ENCODE measurements around the gene SLC7A4. TPM values are rescaled to one million over a fixed set of nuclear protein-coding genes. Genes with fewer than 3 reads are reported as not detected.
A peak's percentile ranks its signal among the peaks of the same experiment; 100 is the strongest.

The SLC7A4 gene
- total and polyA plus RNA-seq, 10 of the 15 experiments (the other 5 are each of a cell fraction or from before 2014, with no cell fraction given), result 0.06 to 0.25 (median 0.14) TPM; not detected in 6

DNA sequence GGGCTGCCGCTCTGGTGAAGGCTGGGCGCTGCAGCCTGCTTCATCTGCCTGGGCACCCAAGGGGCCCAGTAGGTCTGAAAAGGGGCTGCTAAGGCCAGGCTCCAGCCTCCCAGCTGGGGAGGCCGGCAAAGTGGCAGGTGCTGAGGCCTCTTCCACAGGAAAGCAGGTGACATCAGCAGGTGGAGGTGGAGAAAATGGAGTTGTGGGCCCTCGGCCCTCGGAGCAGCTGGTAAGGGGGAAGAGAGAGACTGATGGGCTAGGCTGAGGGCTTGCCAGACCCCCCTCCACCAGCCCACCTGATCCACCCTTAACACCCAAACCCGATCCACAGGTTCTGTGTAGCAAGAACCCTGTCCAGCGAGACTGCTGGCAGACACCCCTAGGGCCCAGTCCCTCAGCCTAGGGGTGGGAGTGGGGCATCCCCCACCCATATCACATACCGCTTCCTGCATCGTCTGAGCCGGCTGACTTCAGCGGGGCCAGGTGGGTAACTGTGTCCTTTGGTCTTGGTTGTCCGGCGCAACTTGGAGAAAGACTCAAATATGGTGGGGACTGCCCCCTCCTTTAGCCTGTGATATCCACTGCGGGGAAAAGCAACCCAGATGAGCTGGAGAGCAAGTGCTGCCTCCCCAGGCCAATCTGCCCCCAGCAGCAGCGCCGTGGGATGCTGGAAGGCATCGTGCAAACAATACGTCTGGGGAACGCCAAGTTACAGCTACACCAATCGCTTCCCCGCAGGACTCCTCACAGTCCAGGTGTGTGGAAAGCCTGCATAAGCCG is 32.0 kb downstream of the SLC7A4 start (continued):
- TF ChIP-seq, protein P1, sequence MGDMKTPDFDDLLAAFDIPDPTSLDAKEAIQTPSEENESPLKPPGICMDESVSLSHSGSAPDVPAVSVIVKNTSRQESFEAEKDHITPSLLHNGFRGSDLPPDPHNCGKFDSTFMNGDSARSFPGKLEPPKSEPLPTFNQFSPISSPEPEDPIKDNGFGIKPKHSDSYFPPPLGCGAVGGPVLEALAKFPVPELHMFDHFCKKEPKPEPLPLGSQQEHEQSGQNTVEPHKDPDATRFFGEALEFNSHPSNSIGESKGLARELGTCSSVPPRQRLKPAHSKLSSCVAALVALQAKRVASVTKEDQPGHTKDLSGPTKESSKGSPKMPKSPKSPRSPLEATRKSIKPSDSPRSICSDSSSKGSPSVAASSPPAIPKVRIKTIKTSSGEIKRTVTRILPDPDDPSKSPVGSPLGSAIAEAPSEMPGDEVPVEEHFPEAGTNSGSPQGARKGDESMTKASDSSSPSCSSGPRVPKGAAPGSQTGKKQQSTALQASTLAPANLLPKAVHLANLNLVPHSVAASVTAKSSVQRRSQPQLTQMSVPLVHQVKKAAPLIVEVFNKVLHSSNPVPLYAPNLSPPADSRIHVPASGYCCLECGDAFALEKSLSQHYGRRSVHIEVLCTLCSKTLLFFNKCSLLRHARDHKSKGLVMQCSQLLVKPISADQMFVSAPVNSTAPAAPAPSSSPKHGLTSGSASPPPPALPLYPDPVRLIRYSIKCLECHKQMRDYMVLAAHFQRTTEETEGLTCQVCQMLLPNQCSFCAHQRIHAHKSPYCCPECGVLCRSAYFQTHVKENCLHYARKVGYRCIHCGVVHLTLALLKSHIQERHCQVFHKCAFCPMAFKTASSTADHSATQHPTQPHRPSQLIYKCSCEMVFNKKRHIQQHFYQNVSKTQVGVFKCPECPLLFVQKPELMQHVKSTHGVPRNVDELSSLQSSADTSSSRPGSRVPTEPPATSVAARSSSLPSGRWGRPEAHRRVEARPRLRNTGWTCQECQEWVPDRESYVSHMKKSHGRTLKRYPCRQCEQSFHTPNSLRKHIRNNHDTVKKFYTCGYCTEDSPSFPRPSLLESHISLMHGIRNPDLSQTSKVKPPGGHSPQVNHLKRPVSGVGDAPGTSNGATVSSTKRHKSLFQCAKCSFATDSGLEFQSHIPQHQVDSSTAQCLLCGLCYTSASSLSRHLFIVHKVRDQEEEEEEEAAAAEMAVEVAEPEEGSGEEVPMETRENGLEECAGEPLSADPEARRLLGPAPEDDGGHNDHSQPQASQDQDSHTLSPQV (IDR thresholded peaks at IDR 0.05), result no peak
- TF ChIP-seq, protein P2, sequence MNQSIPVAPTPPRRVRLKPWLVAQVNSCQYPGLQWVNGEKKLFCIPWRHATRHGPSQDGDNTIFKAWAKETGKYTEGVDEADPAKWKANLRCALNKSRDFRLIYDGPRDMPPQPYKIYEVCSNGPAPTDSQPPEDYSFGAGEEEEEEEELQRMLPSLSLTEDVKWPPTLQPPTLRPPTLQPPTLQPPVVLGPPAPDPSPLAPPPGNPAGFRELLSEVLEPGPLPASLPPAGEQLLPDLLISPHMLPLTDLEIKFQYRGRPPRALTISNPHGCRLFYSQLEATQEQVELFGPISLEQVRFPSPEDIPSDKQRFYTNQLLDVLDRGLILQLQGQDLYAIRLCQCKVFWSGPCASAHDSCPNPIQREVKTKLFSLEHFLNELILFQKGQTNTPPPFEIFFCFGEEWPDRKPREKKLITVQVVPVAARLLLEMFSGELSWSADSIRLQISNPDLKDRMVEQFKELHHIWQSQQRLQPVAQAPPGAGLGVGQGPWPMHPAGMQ (IDR thresholded peaks at IDR 0.05; ENCODE audit: borderline replicate concordance), result no peak

DNA sequence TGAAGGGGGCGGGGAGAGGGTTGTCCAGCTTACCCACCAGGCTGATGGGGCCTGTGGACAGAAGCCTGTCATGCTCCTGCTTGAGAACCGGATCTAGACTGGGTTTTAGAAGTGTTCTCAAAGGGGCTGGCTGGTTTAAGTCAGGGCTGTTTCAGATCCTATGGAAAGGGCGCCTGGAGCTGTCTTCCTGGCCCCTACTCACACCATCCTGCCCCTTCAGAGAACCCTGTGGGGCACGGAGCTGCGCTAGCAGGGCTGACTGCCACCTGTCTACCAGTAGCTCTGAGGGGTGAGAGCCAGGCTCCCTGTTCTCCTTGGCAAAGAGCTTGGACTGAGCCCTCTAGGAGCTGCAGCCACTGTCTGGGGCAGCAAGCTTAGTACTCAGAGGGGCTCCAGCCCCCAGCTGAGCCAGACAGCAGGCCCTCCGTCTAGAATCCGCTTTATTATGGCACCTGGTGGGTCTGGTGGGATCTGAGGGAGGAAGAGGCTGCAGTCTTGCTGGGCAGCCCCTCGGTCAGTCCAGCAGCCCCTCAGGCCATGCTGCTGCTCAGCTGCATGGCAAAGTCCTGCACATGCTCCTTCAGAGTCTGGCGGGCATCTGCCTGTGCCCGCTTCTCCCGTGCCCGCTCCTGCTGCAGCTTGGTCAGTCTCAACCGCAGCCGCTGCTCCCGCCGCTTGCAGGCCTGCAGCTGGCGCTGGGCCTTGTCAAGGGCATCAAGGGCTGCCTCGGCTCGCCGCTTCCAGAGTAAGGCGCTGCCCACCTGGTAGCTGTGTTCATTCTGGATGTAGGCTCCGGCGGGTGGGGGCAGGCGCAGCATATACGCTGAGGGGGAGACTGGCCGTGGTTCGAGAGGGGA is 32.8 kb downstream of the SLC7A4 start:
- peaks cover 2 to 4% of the 10 kb centered on the region in 2 experiments; a peak in 1 of 4 replicates for H3K36me3 ChIP-seq (ENCODE audit: control insufficient read depth in 2 of 2, insufficient read depth in 2 of 2, low read length in 1 of 2)
- no peaks in the 10 kb centered on the region for H4K20me1 ChIP-seq (ENCODE audit: control insufficient read depth, insufficient read depth)
- SMC1A ChIA-PET (ENCODE audit: uncharacterized antibody, unreplicated experiment), result no interaction called here
- CTCF ChIA-PET, result interaction anchor here (1.8 kb wide), 1 partner anchor 18 kb away, joined by 11 read pairs; the partner anchor contains the start of gene LZTR1
- H3K4me3 ChIP-seq, result no peak overlapping the region
- H3K4me2 ChIP-seq (ENCODE audit: control insufficient read depth, insufficient read depth), result peak overlapping the region; percentile 90
- RAD21 ChIA-PET (ENCODE audit: unreplicated experiment), result no interaction called here
- DNase-seq (ENCODE audit: low read depth, low spot score), result no peak
- POLR2A ChIA-PET, result interaction anchor here (1.1 kb wide), 1 partner anchor 10 kb away, joined by 3 read pairs; no protein-coding TSS in a partner anchor
- H3K9me3 ChIP-seq (replicated peaks; ENCODE audit: control insufficient read depth, insufficient read depth, low read length), result no peaks in the 10 kb centered on the region
- WGBS (ENCODE audit: insufficient coverage, insufficient replicate concordance, low lambda C conversion rate, missing lambda C conversion rate), result 97% methylated on average over 27 of the region's 27 CpGs
- intact Hi-C loops (cut with micrococcal nuclease; ENCODE audit: unreplicated experiment), result no loop called here
- no peak overlapping the region for H2AFZ ChIP-seq (ENCODE audit: control insufficient read depth, low read depth, low read length)
- H3K9ac ChIP-seq (ENCODE audit: control insufficient read depth, insufficient read depth, low read length), result no peak overlapping the region; the same call in 1 of the 2 replicates
- H3K79me2 ChIP-seq (ENCODE audit: control insufficient read depth, insufficient read depth, low read length), result peaks cover 21% of the 10 kb centered on the region
- no peaks in the 10 kb centered on the region for H3K27me3 ChIP-seq (replicated peaks in 1 of 2; ENCODE audit: control insufficient read depth in 2 of 2, insufficient read depth in 2 of 2, low read length in 1 of 2)
- no peak for TF ChIP-seq TAF1 (IDR thresholded peaks at IDR 0.05; ENCODE audit: borderline replicate concordance, low read depth, low read length)
- TF ChIP-seq SPI1 (IDR thresholded peaks at IDR 0.05; ENCODE audit: borderline replicate concordance, insufficient read depth, low read depth, low read length), result no peak
- 0 out of 2 replicates have a peak, but pooled peaks have one; percentile 43 for TF ChIP-seq POLR2AphosphoS5 (IDR thresholded peaks at IDR 0.05; ENCODE audit: low read length)
- ATAC-seq, result no peak
- BruUV-seq (replicated peaks), result no TSS peak
- no peak for FAIRE-seq
- no peak overlapping the region for H3K27ac ChIP-seq (ENCODE audit: control insufficient read depth, insufficient read depth)
- in situ Hi-C loops (cut with MboI), result no loop called here
- H3K4me1 ChIP-seq (ENCODE audit: control insufficient read depth, insufficient read depth, low read length), result peaks cover 5% of the 10 kb centered on the region

Measured in GM12878 (cell line).